ENCODE data around the gene EMC1.
"Not testable (repeated sequence)": the region's sequence is repeated elsewhere in the genome, so short reads cannot be mapped to it uniquely, and the experiment has no call there.

GRCh38 chr1:19270343-19270730, 19.0 kb upstream of the EMC1 start:
- TF ChIP-seq CTCF (IDR thresholded peaks at IDR 0.05); ZFX (IDR thresholded peaks at IDR 0.05; ENCODE audit: borderline replicate concordance): not testable (repeated sequence)
